Adrenal gland (tissue), 12 donors: Measurements from ENCODE around the gene SPO11. TPM values are rescaled to one million over a fixed set of nuclear protein-coding genes. Genes with fewer than 3 reads are reported as not detected.

Experiments used
- DNase-seq, 7 donors: peaks; one replicate each; pipeline ENCODE4 v3.0.0-alpha.2; 2019 to 2020
- H3K27ac ChIP-seq, 5 donors: fragments of 200-600 bp; sonication (generic) in 4 of 5; 1 replicate in 3 of 5; 2 replicates in 2 of 5; pipeline versions ENCODE4 v1.5.1 to v1.8.0; 2016 to 2020; ENCODE audit warnings: mild to moderate bottlenecking in 1 of 5
- H3K27me3 ChIP-seq: fragments of 200-600 bp; 2 replicates; pipeline ENCODE4 v1.8.0; 2021
- H3K36me3 ChIP-seq, 2 donors: fragments of 200-600 bp; replicated peaks in 1 of 2; 1 replicate in 1 of 2; 2 replicates in 1 of 2; pipeline versions ENCODE4 v1.5.1 to v1.8.0; 2018 to 2022
- H3K4me1 ChIP-seq, 2 donors: fragments of 200-600 bp; replicated peaks in 1 of 2; 1 replicate in 1 of 2; 2 replicates in 1 of 2; pipeline versions ENCODE4 v1.5.1 to v1.8.0; 2018 to 2021
- H3K4me3 ChIP-seq, 4 donors: fragments of 200-600 bp; sonication (generic) in 3 of 4; one replicate each; pipeline ENCODE4 v1.5.1; 2016 to 2018
- H3K9me3 ChIP-seq, 3 donors: fragments of 200-600 bp; sonication (generic) in 1 of 3; replicated peaks in 1 of 3; 1 replicate in 2 of 3; 2 replicates in 1 of 3; pipeline versions ENCODE4 v1.5.1 to v1.8.0; 2016 to 2021
- POLR2A ChIP-seq, 2 donors: fragments of 450-650 bp; IDR thresholded peaks; one replicate each; pipeline ENCODE4 v1.6.1; 2017; ENCODE audit warnings: antibody characterized with exemption in 2 of 2, mild to moderate bottlenecking in 2 of 2, moderate library complexity in 1 of 2
- WGBS, 4 donors: extraction: QIAGEN DNeasy Blood & Tissue Kit in 2 of 4; methylation state at CpG; one replicate each; pipeline versions ENCODE4 v1.1.5 to v1.1.7; 2013 to 2017; 5-methylcytosine and 5-hydroxymethylcytosine counted together
- intact Hi-C, 2 donors: fragments of 100-400 bp; cut with DNase I; formaldehyde crosslinking; loops; one replicate each; pipeline versions ENCODE4 v1.14.1 to v1.15.0; 2022 to 2023
- polyA plus RNA-seq, 3 donors: library from polyadenylated mRNA; stranded (reverse); fragments of 200-250 nt in 2 of 3; fragments of 350-450 nt in 1 of 3; fragmentation: Illumina TruSeq in 1 of 3; extraction: RNeasy Lipid Tissue Mini Kit (QIAGEN cat#74804) in 1 of 3; gene quantifications; one replicate each; pipeline ENCODE4 v1.2.3, GENCODE V29; 2013 to 2014
- total RNA-seq, 9 donors: library from RNA; depleted of rRNA in 4 of 9; stranded (reverse); fragments of >200 nt in 4 of 9; fragments of 120-200 nt in 1 of 9; fragmentation: NEBNext Ultra II Directional in 1 of 9; extraction: Animal tissue kit (Norgen Biotek cat#: 25700) in 1 of 9; gene quantifications; one replicate each; pipeline versions ENCODE4 v1.1.0 to v1.2.4, GENCODE V29; 2013 to 2023
- TF ChIP-seq, protein P1 (sequence below), 6 experiments: fragments of 450-650 bp in 4 of 6; fragments of 200-600 bp in 2 of 6; sonication (generic) in 1 of 6; IDR thresholded peaks; 1 replicate in 5 of 6; 2 replicates in 1 of 6; pipeline versions ENCODE4 v1.5.1 to v1.8.0; 2016 to 2021; ENCODE audit warnings: antibody characterized with exemption in 6 of 6, mild to moderate bottlenecking in 2 of 6, moderate library complexity in 1 of 6
- donor health status: healthy with polysubstance abuse.
- donor health status: Bipolar disorder and iron deficiency.
- donor health status: DM: yes; HTN: yes; CAD: no.
- donor health status: DM: no; HTN: no; CAD: no.
- donor health status: DM: no; HTN: no; CAD: no.
- donor health status: DM: yes; HTN: yes; CAD: no.

Gene SPO11
- total and polyA plus RNA-seq, 12 donors = not detected

DNA sequence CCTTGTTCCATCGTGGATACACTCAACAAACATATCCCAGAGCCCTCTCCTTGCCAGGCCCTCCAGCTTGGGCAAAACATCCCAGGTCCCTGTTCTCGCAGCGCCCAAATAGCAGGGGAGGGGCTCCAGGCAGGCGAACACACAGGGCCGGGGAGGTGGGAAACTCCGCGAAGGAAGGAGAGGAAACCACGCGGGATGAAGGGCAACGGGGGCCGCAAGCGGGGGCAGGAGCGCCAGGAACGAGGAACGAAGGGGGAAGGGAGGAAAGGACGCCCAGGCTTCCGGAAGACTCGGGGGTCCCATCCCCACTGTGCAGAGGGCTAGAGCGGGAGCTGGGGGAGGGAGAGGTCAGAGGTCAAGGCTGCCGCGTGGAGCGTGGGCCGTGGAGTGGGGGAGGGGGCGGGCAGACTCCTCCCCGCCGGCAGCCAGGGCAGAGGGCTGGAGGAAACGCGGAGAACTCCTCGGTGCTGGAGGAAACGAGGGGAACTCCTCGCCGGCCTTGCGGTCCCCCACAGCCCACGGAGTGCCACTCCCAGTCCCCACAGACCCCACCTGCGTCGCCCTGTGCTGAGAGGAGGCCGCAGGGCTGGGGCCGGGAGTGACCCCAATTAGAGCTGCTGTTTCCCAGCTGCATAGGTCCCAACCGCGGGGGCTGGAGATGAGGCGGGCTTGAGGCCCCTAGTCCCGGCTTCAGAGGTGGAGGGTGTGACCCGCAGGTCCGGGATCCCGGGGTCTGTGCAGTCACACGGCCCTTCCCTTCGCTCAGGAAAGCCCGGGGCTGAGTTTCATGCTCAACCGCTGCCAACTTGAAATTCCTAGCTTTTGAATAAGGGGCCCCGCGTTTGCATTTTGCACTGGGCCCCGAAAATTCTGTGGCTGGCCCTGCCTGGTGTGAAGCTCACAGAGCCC, 60.3 kb downstream of the SPO11 start:
- H3K9me3 ChIP-seq = no peaks in the 10 kb centered on the region
- intact Hi-C loops = loop anchor here in 1 of 2 donors (10.0 kb wide), 1 partner anchor 205 kb away; no protein-coding TSS in a partner anchor
- no peaks in the 10 kb centered on the region for H3K36me3 ChIP-seq
- peaks cover 13 to 26% of the 10 kb centered on the region in 2 donors for H3K4me1 ChIP-seq
- TF ChIP-seq, protein P1, sequence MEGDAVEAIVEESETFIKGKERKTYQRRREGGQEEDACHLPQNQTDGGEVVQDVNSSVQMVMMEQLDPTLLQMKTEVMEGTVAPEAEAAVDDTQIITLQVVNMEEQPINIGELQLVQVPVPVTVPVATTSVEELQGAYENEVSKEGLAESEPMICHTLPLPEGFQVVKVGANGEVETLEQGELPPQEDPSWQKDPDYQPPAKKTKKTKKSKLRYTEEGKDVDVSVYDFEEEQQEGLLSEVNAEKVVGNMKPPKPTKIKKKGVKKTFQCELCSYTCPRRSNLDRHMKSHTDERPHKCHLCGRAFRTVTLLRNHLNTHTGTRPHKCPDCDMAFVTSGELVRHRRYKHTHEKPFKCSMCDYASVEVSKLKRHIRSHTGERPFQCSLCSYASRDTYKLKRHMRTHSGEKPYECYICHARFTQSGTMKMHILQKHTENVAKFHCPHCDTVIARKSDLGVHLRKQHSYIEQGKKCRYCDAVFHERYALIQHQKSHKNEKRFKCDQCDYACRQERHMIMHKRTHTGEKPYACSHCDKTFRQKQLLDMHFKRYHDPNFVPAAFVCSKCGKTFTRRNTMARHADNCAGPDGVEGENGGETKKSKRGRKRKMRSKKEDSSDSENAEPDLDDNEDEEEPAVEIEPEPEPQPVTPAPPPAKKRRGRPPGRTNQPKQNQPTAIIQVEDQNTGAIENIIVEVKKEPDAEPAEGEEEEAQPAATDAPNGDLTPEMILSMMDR (IDR thresholded peaks at IDR 0.05) = no peak
- WGBS, 4 donors = 35 to 43% (median 39%) methylated on average over 28 to 52 of the region's 52 CpGs
- no peaks in the 10 kb centered on the region for H3K27me3 ChIP-seq
- DNase-seq = peak in 2 of 7 donors; percentile 22 to 34
- peak overlapping the region in 1 of 4 donors; percentile 60 for H3K4me3 ChIP-seq
- peak overlapping the region in 3 of 5 donors; percentile 31 to 80 (median 33) for H3K27ac ChIP-seq

GRCh38 chr20:57390604-57391438, 61.2 kb downstream of the SPO11 start, which contains the start of gene RBM38:
TSS of gene RBM38 (plus strand) at chr20:57391396. CDS start at chr20:57391582, 186 bp downstream.
- no peaks in the 10 kb centered on the region for H3K27me3 ChIP-seq
- no peaks in the 10 kb centered on the region for H3K36me3 ChIP-seq
- TF ChIP-seq, protein P1 (IDR thresholded peaks at IDR 0.05) = no peak
- no peak for TF ChIP-seq POLR2A (IDR thresholded peaks at IDR 0.05)
- no peaks in the 10 kb centered on the region for H3K9me3 ChIP-seq
- H3K4me3 ChIP-seq = peak within 1 kb of the TSS; percentile 19 to 81 (median 42)
- WGBS, 4 donors = 26 to 57% (median 44%) methylated on average over 29 to 78 of the region's 78 CpGs
- peaks cover 18 to 31% of the 10 kb centered on the region in 2 donors for H3K4me1 ChIP-seq
- peak in 6 of 7 donors; percentile 56 to 78 (median 62) for DNase-seq
- intact Hi-C loops = no loop called here
- H3K27ac ChIP-seq = peak within 1 kb of the TSS in 3 of 5 donors; percentile 31 to 80 (median 52)

DNA sequence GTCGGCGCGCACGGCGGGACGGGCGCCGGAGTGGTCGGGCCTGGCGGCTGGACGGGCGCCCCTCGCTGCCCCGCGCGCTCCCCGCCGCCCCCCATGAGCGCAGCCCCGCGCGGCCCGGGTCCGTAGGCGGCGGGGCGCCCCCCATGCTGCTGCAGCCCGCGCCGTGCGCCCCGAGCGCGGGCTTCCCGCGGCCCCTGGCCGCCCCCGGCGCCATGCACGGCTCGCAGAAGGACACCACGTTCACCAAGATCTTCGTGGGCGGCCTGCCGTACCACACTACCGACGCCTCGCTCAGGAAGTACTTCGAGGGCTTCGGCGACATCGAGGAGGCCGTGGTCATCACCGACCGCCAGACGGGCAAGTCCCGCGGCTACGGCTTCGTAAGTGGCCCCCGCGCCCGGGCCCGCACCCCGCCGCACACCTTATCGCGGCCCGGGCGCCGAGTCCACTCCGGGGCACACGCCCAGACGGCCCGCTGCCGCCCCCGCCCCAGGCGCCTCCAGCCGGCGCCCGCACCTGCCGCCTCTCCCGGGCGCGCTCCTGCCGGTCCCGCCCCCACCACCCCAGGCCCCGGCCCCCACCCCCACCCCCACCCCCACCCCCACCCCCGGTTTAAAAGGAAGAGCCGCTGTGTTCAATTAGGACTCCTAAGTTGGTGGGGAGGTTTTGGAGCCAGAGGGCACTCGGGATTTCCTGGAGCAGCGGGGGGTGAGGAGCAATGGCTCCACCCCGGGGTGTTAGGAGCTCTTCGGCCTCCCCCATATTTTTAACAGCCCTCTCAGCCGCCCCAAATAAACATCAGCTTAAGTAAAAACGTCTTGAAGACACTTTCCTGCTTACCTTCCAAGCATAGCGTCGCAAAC, 62.1 kb downstream of the SPO11 start:
- Histone ChIP-seq H3K27me3 (no peaks in the 10 kb centered on the region), H3K9me3 (no peaks in the 10 kb centered on the region), H3K4me1 (peaks cover 25 to 40% of the 10 kb centered on the region in 2 donors), H3K27ac (peak overlapping the region in 2 of 5 donors; percentile 52 to 64), H3K36me3 (no peaks in the 10 kb centered on the region), H3K4me3 (peak overlapping the region; percentile 19 to 81 (median 42))
- TF ChIP-seq, protein P1 (IDR thresholded peaks at IDR 0.05) = no peak
- TF ChIP-seq POLR2A (IDR thresholded peaks at IDR 0.05) = peak in 1 of 2 donors; percentile 24
- 1 to 25% (median 12%) methylated on average over 7 to 95 of the region's 98 CpGs for WGBS, 4 donors
- intact Hi-C loops = no loop called here
- DNase-seq = peak in 4 of 7 donors; percentile 24 to 35 (median 30)
